GM18858 (cell line): ENCODE results near the gene DIAPH3.
"Not testable (repeated sequence)": the region's sequence is repeated elsewhere in the genome, so short reads cannot be mapped to it uniquely, and the experiment has no call there.

ENCODE experiments used
- ATAC-seq: cut with Tn5 transposase; IDR thresholded peaks from one replicate; pipeline ENCODE4 v1.9.1; 2021; ENCODE audit not compliant: unreplicated experiment

The DIAPH3 gene

DNA sequence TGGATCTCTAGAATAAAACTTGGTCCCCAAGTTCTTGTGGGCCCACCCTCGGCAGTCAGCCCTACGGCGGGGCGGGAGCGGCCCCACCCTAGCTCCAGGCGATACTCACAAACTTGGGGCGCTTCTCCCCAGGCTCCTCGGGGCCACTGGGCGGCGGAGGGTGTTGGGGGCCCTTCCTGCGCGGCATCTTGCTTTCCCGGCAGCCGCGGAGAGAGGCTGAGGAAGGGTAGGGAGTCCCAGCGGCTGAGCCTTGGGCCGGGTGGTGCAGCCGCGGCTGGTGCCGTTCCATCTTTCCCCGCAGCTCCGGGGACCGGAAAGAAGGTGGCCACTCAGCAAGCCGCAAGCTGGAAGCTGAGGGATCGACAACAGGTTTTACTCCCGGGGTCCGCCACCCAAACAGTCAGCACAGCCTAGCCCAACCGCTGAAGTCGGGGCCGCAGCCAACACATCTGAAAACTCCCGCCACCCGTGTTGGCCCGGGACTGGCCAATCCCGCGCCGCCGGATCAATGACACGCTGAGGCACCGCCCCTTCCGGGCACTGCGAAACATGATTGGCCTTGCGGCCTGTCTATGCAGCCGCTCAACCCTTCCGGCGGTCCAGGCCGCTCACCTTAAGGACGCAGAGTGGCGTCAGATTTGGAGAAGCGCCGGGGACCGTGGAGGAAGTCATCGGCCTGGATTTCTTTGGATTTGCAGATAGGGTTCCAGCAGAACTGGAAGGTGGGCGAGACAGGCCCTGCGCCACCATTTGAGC lies at the start of gene DIAPH3:
Gene DIAPH3, minus strand, starts transcription at position 451 of the 756 bp plus-strand sequence. Its CDS starts 162 bp downstream, at position 289.
- ATAC-seq = peak; percentile 99

DNA sequence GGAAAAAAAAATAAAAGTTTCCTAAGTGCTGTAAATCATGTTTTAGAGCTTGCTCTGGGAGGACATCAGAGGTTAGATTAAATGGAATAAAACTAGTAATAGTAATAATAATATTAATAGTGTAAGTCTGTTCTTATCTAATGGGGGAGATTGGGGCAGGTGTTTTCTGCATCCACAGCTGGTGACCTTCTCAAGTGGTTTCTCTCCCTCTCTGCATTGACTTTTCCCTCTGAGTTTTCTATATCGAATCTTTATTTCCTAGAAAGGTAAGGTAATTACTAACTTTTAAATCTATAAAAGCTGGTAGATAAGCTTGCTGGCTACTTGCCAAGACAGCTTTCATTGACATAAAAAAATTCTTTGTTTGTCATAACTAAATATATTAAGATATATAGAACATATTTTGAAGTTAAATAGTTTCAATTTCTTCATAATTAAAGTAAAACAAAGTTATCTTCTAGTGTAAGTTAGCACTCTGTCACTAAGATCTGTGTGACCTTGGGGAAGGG lies 49.6 kb upstream of the DIAPH3 start:
- ATAC-seq = no peak

- ATAC-seq = no peak
Measured at GRCh38 chr13:60211548-60211947, 47.8 kb upstream of the DIAPH3 start.

DNA sequence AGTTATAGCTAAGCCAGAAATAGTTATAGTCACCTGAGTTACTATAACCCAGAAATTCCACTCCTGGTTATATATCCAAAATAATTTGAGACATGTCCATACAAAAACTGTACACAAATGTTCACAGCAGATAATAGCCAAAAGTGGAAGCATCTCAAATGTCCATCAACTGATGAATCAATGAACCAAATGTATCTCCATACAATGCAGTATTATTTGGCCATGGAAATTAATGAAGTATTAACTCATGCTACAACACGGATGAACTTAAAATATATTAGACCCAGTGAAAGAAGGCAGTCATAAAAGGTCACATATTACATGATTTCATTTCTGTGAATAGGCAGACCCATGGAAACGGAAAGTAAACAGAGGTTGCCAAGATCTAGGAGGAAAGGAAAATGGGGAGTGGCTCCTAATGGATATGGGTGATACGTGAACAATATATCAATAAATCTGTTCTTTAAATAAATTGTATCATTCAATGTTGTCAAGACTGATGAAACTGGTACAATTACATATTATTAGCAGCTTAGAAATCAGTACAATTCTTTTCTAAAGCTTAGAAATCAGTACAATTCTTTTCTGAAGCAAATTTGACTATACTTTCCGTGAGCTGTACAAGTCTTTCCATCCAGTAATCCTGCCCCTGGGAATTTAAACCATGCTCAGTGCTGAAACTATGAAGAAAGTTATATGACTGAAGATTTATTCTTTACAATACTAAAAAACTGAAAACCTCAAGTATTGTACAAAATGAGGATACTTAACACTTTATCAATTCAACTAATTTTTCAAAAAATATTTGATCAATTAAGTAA lies 47.0 kb upstream of the DIAPH3 start:
- no peak for ATAC-seq

- not testable (repeated sequence) for ATAC-seq
Measured at GRCh38 chr13:60205499-60205898, 41.8 kb upstream of the DIAPH3 start.

DNA sequence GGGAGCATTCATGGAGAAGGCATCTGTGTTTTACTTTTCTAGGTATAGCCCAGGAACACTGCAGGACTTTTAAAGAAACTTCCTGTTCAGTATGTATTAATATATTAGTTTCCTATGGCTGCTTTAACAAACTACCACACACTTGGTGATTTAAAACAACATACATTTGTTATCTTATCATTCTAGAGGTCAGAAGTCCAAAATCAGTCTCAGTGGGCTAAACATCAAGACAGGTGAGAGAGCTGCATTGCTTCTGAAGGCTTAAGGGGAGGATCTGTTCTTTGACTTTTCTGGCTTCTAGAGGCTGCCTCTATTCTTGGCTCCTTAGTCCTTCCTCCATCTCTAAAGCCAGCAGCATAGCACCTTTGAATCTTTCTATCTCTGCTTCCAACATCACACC lies 37.6 kb upstream of the DIAPH3 start:
- ATAC-seq = no peak

GRCh38 chr13:60195893-60196292 lies 32.2 kb upstream of the DIAPH3 start:
- ATAC-seq = not testable (repeated sequence)

- ATAC-seq = no peak
Measured at GRCh38 chr13:60182907-60183306, 19.2 kb upstream of the DIAPH3 start.

- ATAC-seq = no peak
Measured at GRCh38 chr13:60178327-60178726, 14.6 kb upstream of the DIAPH3 start.

- no peak for ATAC-seq
Measured at GRCh38 chr13:60175571-60175970, 11.8 kb upstream of the DIAPH3 start.

DNA sequence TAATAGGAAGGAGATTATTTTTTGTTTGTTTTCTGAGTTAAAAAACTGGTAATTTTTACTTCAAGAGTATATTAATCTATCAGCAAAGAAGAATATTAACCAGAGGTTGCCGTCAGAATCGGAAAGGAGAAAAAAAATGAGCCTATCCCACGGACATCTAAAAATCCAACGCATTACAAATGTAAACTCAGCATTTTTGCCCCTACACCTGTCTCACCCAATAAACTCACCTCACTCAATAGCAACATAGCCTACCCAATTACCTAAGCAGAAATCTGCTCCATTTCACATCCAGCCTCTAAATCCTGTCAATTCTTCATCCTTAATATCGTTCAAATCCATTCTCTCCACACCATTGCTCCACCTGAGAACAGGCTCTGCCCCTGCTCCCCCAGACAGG lies 10.4 kb upstream of the DIAPH3 start:
- ATAC-seq = no peak

DNA sequence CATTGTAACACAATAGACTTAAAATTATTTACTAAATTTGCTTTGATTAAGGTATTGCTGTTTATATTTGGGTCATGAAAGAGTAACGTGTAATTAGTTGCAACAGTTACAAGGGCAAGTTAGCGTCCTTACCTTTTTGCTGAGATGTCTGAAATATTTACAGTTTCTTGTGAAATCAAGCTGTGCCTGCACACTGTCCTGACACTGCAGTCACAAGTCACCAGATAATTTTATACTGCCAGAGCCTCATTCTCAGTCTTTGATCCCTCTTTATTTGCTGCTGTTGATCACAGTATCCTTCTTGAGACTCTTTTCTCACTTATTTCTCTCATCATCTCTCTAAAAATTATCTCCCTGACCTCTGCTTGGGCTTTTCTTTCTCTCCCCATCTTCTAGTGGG lies 8.4 kb upstream of the DIAPH3 start:
- ATAC-seq = no peak

DNA sequence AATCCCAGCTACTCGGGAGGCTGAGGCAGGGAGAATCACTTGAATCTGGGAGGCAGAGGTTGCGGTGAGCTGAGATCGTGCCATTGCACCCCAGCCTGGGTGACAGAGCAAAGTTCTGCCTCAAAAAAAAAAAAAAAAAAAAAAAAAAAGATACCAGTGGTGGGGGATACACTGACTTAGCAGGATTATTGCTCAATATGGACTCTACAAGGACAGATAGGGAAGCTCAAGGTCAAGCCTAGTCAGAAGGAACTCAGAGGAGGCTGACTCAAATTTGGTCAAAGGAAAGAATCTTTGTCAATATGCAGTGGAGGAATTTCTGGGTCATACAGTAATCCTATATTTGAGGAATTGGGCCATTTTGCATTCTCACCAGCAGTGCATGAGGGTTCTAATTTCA lies 6.7 kb upstream of the DIAPH3 start:
- no peak for ATAC-seq

DNA sequence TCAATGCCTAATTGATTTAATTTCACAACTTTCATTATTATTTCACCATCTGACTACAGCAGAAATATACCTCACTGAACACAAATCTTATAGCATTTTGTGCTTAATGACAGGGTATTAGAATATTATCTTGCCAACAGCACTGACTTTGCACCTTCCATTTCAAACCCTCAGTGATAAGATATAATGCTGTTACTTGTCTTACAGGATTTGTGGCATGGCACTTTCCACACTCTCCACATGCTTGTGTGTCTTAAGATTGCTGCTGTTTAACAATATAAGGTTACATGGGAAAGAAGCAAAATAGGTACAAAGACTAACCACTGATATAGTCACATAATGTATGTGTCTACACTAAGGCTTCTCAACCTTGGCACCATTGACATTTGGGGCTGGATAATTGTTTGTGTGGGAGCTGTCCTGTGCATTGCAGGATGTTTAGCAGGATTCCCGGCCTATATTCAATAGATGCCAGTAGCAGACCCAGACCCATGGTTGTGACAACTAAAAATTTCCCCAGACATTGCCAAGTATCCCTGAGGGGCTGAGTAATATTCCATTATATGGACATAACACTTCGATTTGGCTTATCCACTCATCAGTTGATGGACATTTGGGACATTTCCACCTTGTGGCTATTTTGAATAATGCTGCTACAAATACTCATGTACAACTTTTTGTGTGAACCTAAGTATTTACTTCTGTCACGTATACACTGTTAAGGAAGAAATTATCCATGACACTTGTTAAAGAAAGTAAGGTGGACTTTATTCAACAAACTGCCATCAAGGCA lies 5.7 kb upstream of the DIAPH3 start:
- no peak for ATAC-seq

DNA sequence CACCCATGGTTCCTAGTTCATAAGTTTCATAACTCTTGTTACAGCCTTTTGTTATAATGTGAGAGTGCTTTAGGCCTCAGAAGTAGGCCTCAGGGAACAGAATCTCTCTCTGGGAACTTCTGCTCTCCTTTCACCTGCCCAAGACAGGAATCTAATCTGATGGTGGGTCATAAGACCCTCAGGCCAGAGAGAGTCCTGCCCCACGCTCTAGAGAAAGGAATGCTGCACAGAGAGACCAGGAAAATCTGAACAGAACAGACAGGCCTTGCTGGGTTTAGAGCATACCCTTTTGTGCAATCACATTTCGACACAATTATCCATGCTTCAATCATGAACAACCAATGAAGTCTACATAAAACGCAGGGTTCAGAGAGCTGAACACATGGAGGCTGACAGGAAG lies 3.4 kb upstream of the DIAPH3 start:
- no peak for ATAC-seq

- no peak for ATAC-seq
Measured at GRCh38 chr13:60165391-60166099, 1.8 kb upstream of the DIAPH3 start.

GRCh38 chr13:60164234-60164889 lies 634 bp upstream of the DIAPH3 start:
- peak; percentile 0 for ATAC-seq

- ATAC-seq = no peak
Measured at GRCh38 chr13:60162096-60162495, 1.6 kb downstream of the DIAPH3 start.

GRCh38 chr13:60158321-60158801 lies 5.4 kb downstream of the DIAPH3 start:
- no peak for ATAC-seq

- ATAC-seq = no peak
Measured at GRCh38 chr13:60155978-60156377, 7.8 kb downstream of the DIAPH3 start.
